Trophoblast cell (in vitro differentiated cells and primary cell): ENCODE data around the gene MUC5AC.

Experiments used
- DNase-seq, 2 donors: peaks; one replicate each; pipeline ENCODE4 v3.0.0-alpha.2; 2016
- H2AFZ ChIP-seq: 2 replicates; pipeline ENCODE4 v1.6.1; 2013; ENCODE audit warnings: low read length, moderate library complexity, mild to moderate bottlenecking; ENCODE audit not compliant: insufficient read depth, poor library complexity
- H2AK5ac ChIP-seq: 2 replicates; pipeline ENCODE4 v1.6.1; 2013; ENCODE audit warnings: mild to moderate bottlenecking, low read length
- H2BK120ac ChIP-seq: 2 replicates; pipeline ENCODE4 v1.6.1; 2013; ENCODE audit warnings: low read length, mild to moderate bottlenecking, moderate library complexity; ENCODE audit not compliant: insufficient read depth, poor library complexity
- H2BK12ac ChIP-seq: 2 replicates; pipeline ENCODE4 v1.6.1; 2013; ENCODE audit warnings: mild to moderate bottlenecking, low read length, moderate library complexity
- H2BK5ac ChIP-seq: 2 replicates; pipeline ENCODE4 v1.6.1; 2013; ENCODE audit warnings: low read length, low read depth, moderate library complexity, mild to moderate bottlenecking; ENCODE audit not compliant: poor library complexity
- H3K14ac ChIP-seq: 2 replicates; pipeline ENCODE4 v1.6.1; 2013; ENCODE audit warnings: mild to moderate bottlenecking, low read length
- H3K18ac ChIP-seq: 2 replicates; pipeline ENCODE4 v1.6.1; 2013; ENCODE audit warnings: mild to moderate bottlenecking, low read length
- H3K23ac ChIP-seq: 2 replicates; pipeline ENCODE4 v1.6.1; 2013; ENCODE audit warnings: low read length
- H3K27ac ChIP-seq: 2 replicates; pipeline ENCODE4 v1.5.1; 2013; ENCODE audit warnings: low read depth, mild to moderate bottlenecking, inconsistent platforms, low read length, moderate library complexity
- H3K27me3 ChIP-seq: 2 replicates; pipeline ENCODE4 v1.6.1; 2013; ENCODE audit warnings: inconsistent platforms, mild to moderate bottlenecking, low read length, moderate library complexity; ENCODE audit not compliant: insufficient read depth
- H3K36me3 ChIP-seq, 2 experiments: 1 replicate in 1 of 2; 2 replicates in 1 of 2; pipeline ENCODE4 v1.6.1; 2013; ENCODE audit warnings: low read length in 2 of 2, mild to moderate bottlenecking in 2 of 2, moderate library complexity in 1 of 2; ENCODE audit not compliant: insufficient read depth in 2 of 2, control insufficient read depth in 1 of 2
- H3K4ac ChIP-seq: 2 replicates; pipeline ENCODE4 v1.6.1; 2013; ENCODE audit warnings: low read depth, mild to moderate bottlenecking, low read length, moderate library complexity
- H3K4me1 ChIP-seq, 2 experiments: 1 replicate in 1 of 2; 2 replicates in 1 of 2; pipeline ENCODE4 v1.6.1; 2013; ENCODE audit warnings: low read length in 2 of 2, mild to moderate bottlenecking in 2 of 2, moderate library complexity in 1 of 2; ENCODE audit not compliant: insufficient read depth in 2 of 2, control insufficient read depth in 1 of 2
- H3K4me2 ChIP-seq: 2 replicates; pipeline ENCODE4 v1.6.1; 2013; ENCODE audit warnings: inconsistent platforms, mild to moderate bottlenecking, low read length, moderate library complexity
- H3K4me3 ChIP-seq: 2 replicates; pipeline ENCODE4 v1.5.1; 2013; ENCODE audit warnings: mild to moderate bottlenecking, low read depth, low read length, inconsistent platforms
- H3K79me1 ChIP-seq: one replicate; pipeline ENCODE4 v1.6.1; 2013; ENCODE audit warnings: low read length
- H3K79me2 ChIP-seq: 2 replicates; pipeline ENCODE4 v1.6.1; 2013; ENCODE audit warnings: low read length, mild to moderate bottlenecking; ENCODE audit not compliant: control insufficient read depth, insufficient read depth, poor library complexity
- H3K9ac ChIP-seq: 2 replicates; pipeline ENCODE4 v1.6.1; 2013; ENCODE audit warnings: mild to moderate bottlenecking, low read length
- H3K9me3 ChIP-seq: 2 replicates; pipeline ENCODE4 v1.6.1; 2013; ENCODE audit warnings: low read depth, mild to moderate bottlenecking, control low read depth, inconsistent platforms, low read length; ENCODE audit not compliant: insufficient read depth
- H4K12ac ChIP-seq: 2 replicates; pipeline ENCODE4 v1.6.1; 2013; ENCODE audit warnings: low read depth, mild to moderate bottlenecking, low read length, moderate library complexity
- H4K8ac ChIP-seq: 2 replicates; pipeline ENCODE4 v1.6.1; 2013; ENCODE audit warnings: low read depth, mild to moderate bottlenecking, low read length, moderate library complexity
- H4K91ac ChIP-seq: one replicate; pipeline ENCODE4 v1.6.1; 2013; ENCODE audit warnings: low read depth, mild to moderate bottlenecking, low read length, moderate library complexity
- WGBS: extraction: QIAGEN DNeasy Blood & Tissue Kit; methylation state at CpG from one replicate; pipeline ENCODE4 v1.1.7; 2013; ENCODE audit warnings: missing lambda C conversion rate; ENCODE audit not compliant: insufficient read length, insufficient coverage; ENCODE audit errors: extremely low coverage; 5-methylcytosine and 5-hydroxymethylcytosine counted together

Gene MUC5AC

DNA sequence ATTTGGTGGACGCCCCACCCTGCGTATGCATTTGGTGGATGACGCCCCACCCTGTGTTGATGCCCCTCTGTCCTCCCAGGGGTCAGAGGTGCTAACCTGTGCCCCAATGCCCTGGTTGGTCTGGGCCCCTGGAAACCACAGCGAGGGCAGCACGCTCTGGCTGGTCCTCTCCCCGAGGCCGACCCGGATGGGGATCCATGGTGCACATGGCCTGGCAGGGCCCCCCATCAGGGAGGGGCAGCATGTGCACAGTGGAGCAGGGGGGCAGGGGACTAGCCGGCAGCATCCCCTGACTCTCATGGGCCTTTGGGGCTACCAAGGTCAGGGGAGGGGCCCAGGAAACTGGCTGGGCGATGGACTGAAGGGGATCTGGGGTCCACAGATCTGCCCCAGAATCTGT lies 7.6 kb upstream of the MUC5AC start:
- Histone ChIP-seq H3K36me3 (no peaks in the 10 kb centered on the region), H3K79me2 (no peaks in the 10 kb centered on the region), H4K12ac (no peak overlapping the region), H3K27ac (no peak overlapping the region), H2BK120ac (no peak overlapping the region), H4K91ac (no peak overlapping the region), H2BK5ac (no peak overlapping the region), H3K23ac (no peak overlapping the region), H3K18ac (no peak overlapping the region), H2BK12ac (no peak overlapping the region), H3K27me3 (no peaks in the 10 kb centered on the region), H2AK5ac (no peak overlapping the region), H3K4me1 (peaks cover 4 to 5% of the 10 kb centered on the region in 2 experiments), H3K14ac (no peak overlapping the region), H3K79me1 (no peaks in the 10 kb centered on the region), H4K8ac (no peak overlapping the region), H2AFZ (no peak overlapping the region), H3K9me3 (peaks cover 27% of the 10 kb centered on the region), H3K9ac (no peak overlapping the region), H3K4ac (no peak overlapping the region), H3K4me2 (no peak overlapping the region), H3K4me3 (peak overlapping the region; percentile 54)
- DNase-seq, result no peak
- no CpG with 5 or more reads among the region's 10 CpGs for WGBS

DNA sequence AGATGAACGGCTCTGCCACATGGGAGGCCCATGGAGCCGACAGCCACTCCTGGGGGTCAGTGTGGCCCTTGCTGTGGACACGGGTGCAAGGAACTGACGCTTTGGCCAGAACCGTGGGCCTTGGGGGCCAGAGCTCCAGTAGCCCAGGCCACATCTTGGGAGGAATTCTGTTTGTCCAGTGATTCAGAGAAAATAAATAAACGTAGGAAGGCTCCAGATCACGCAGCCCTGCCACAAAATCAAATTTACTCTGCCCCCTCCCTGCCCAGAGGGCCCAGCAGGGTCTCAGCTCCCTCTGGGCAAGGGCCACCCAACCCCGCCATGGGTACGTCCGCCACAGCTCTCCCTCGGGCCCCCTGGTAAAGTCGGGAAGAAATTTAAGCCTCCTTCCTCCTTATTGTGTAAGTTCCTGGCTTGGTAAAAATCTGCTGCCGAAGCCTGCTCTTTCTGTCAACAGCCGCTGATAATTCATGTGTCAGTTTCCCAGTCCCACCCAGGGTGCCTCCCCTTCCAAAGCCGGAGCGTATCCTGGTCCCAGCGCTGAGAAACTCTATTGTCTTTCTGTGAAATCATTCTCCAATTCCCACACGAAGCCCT lies 6.9 kb upstream of the MUC5AC start:
- no peaks in the 10 kb centered on the region for H3K79me2 ChIP-seq
- H3K4ac ChIP-seq, result no peak overlapping the region
- H4K12ac ChIP-seq, result no peak overlapping the region
- H3K9ac ChIP-seq, result no peak overlapping the region
- H3K27ac ChIP-seq, result no peak overlapping the region
- no peak overlapping the region for H3K23ac ChIP-seq
- H3K27me3 ChIP-seq, result no peaks in the 10 kb centered on the region
- peaks cover 4 to 5% of the 10 kb centered on the region in 2 experiments for H3K4me1 ChIP-seq
- no peak overlapping the region for H2BK5ac ChIP-seq
- H3K36me3 ChIP-seq, result no peaks in the 10 kb centered on the region
- H4K8ac ChIP-seq, result no peak overlapping the region
- no peak for DNase-seq
- no peak overlapping the region for H3K4me2 ChIP-seq
- WGBS, result no CpG with 5 or more reads among the region's 18 CpGs
- no peak overlapping the region for H2BK120ac ChIP-seq
- H3K14ac ChIP-seq, result no peak overlapping the region
- H4K91ac ChIP-seq, result no peak overlapping the region
- no peak overlapping the region for H2BK12ac ChIP-seq
- H3K9me3 ChIP-seq, result peaks cover 27% of the 10 kb centered on the region
- H2AK5ac ChIP-seq, result no peak overlapping the region
- no peak overlapping the region for H2AFZ ChIP-seq
- no peak overlapping the region for H3K18ac ChIP-seq
- no peak overlapping the region for H3K4me3 ChIP-seq
- H3K79me1 ChIP-seq, result no peaks in the 10 kb centered on the region

DNA sequence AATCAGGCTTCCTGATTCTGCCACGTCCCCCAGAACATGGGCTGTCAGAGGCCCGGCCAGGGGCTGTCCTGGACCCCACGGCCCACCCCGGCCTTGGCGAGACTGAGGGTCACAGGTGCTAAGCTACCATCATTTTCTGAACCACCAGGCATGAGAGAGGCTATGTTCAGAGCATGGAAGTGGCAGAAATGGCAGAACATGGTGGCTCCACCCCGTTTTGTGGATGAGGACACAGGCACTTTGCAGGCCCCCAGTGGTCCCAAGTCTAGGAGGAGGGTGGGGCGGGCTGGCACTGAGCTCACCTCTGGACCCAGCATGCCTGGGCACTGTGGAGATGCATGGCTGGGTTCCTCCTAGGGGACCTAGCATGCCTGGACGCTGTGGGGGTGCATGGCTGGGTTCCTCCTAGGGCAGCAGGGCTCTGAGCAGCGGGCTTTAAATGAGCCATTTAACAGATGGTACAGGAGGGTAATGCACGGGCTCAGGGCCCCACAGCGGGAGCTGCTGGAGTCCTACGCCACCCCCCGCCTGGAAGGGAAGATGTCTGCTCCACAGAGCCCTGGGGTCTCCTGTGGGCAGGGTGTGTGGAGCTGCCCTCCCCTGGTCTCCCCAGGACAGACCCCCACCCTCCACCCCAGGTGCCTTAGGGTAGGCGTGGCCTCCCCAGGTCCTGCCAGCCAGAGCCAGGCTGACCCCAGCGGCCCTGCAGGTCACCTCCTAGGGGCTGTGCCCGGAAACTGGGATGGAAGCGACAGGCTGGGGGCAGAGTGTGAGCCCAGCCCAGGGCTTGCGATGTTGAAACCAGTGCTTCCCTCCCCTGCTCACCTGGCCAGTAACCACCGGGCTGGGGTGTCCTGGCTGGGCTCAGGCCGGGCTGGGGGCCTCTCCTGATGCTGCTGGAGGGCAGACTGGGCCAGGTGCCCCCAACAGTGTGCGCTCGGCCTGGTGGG lies 6.1 kb upstream of the MUC5AC start:
- H3K9ac ChIP-seq, result no peak overlapping the region
- no peaks in the 10 kb centered on the region for H3K79me2 ChIP-seq
- H3K4me1 ChIP-seq, result peaks cover 4 to 5% of the 10 kb centered on the region in 2 experiments
- H2AK5ac ChIP-seq, result no peak overlapping the region
- no peaks in the 10 kb centered on the region for H3K36me3 ChIP-seq
- H2AFZ ChIP-seq, result no peak overlapping the region
- H3K79me1 ChIP-seq, result no peaks in the 10 kb centered on the region
- H2BK12ac ChIP-seq, result no peak overlapping the region
- no peak overlapping the region for H3K4me3 ChIP-seq
- no peak overlapping the region for H4K8ac ChIP-seq
- no peak for DNase-seq
- no peaks in the 10 kb centered on the region for H3K27me3 ChIP-seq
- no peak overlapping the region for H3K23ac ChIP-seq
- H3K4me2 ChIP-seq, result no peak overlapping the region
- H3K4ac ChIP-seq, result no peak overlapping the region
- no CpG with 5 or more reads among the region's 22 CpGs for WGBS
- no peak overlapping the region for H4K91ac ChIP-seq
- H3K27ac ChIP-seq, result no peak overlapping the region
- no peak overlapping the region for H2BK120ac ChIP-seq
- H4K12ac ChIP-seq, result no peak overlapping the region
- H2BK5ac ChIP-seq, result no peak overlapping the region
- no peak overlapping the region for H3K18ac ChIP-seq
- no peak overlapping the region for H3K14ac ChIP-seq
- H3K9me3 ChIP-seq, result peaks cover 24% of the 10 kb centered on the region

DNA sequence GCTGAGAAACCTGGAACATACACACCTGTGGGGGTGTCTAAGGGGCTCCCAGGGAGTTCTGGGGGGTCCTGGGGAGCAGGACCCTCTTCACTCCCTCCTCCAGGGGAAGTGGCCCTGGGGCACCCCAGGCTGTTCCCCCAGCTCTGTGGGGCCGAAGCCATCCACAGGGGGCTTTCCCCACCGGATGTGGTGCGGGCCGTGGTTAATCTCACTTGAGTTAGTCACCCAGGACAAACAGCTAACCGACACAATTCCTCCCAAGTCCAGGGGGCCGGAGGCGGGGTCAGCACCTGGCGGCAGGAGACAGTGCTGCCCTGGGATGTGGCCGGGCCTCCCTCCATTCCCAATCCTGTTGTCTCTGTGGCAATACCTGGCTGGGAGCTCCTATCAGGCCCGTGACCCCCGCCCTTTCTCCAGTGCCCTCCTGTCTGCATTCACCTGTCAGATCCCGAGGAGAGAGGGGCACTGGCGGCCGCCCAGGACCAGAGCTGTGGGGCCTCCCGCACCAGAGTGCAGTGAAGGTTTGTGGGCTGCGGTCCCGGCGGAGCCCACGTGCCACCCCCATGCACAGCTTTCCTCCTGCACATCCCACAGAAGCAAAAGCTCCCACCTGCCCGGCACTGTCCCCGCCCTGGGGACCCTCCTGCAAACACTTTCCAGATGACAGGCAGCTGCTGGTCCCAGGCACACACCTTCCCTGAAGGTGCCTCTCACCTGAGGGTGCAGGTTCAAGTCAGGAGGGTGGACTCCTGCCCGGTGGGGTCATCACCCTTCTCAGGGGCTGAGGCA lies 5.2 kb upstream of the MUC5AC start:
- Histone ChIP-seq H3K4me3 (no peak overlapping the region), H4K91ac (no peak overlapping the region), H3K23ac (no peak overlapping the region), H3K4ac (no peak overlapping the region), H2BK120ac (no peak overlapping the region), H3K79me1 (no peaks in the 10 kb centered on the region), H3K4me1 (peaks cover 4 to 5% of the 10 kb centered on the region in 2 experiments), H3K27me3 (no peaks in the 10 kb centered on the region), H2AFZ (no peak overlapping the region), H3K36me3 (no peaks in the 10 kb centered on the region), H3K18ac (no peak overlapping the region), H3K9me3 (peaks cover 26% of the 10 kb centered on the region), H2AK5ac (no peak overlapping the region), H4K8ac (no peak overlapping the region), H3K4me2 (no peak overlapping the region), H4K12ac (no peak overlapping the region), H3K79me2 (no peaks in the 10 kb centered on the region), H3K9ac (no peak overlapping the region), H3K14ac (no peak overlapping the region), H3K27ac (no peak overlapping the region), H2BK12ac (no peak overlapping the region), H2BK5ac (no peak overlapping the region)
- WGBS, result no CpG with 5 or more reads among the region's 22 CpGs
- DNase-seq, result peak; percentile 26 to 35
